K562 (cell line): ENCODE measurements around the gene ASB13. TPM values are rescaled to one million over a fixed set of nuclear protein-coding genes. Genes with fewer than 3 reads are reported as not detected.

Source experiments
- ATAC-seq: fragments of 200-7000 bp; cut with Tn5 transposase; 3 replicates; pipeline ENCODE4 v1.9.1; 2020; ENCODE audit warnings: moderate library complexity
- BruUV-seq: library from RNA; stranded (reverse); fragments of 400-500 nt; replicated peaks from 2 replicates; lab custom pipeline; 2021; lab: Mats Ljungman, UMichigan
- CTCF ChIA-PET: fragments of 300-600 bp; formaldehyde crosslinking; extraction: SDS; loops from one replicate; lab custom pipeline; 2021; ENCODE audit warnings: low intra/inter-chr PET ratio; lab: Yijun Ruan, JAX
- POLR2A ChIA-PET: fragments of 300-600, 350-650 bp; sonication (Branson Sonifier 250); formaldehyde crosslinking; extraction: SDS; loops from one replicate; lab custom pipeline; 2021; ENCODE audit warnings: antibody characterized with exemption, inconsistent platforms; lab: Yijun Ruan, JAX
- DNase-seq, 4 experiments: peaks; one replicate each; pipeline versions ENCODE4 v3.0.0 to v3.0.0-alpha.2; 2011 to 2018; ENCODE audit warnings: low spot score in 3 of 4, mixed read lengths in 3 of 4; ENCODE audit errors: extremely low read depth in 1 of 4
- FAIRE-seq: peaks from 2 replicates; lab custom pipeline; 2011; peaks lifted over from hg19 to GRCh38; lab: Jason Lieb, UNC
- H2AFZ ChIP-seq: 2 replicates; pipeline ENCODE4 v1.6.0; 2011; ENCODE audit warnings: low read depth, low read length, control low read depth, inconsistent platforms
- H3K27ac ChIP-seq: fragments of 200-600 bp; 3 replicates; pipeline ENCODE4 v1.8.0; 2011; ENCODE audit warnings: low read depth, mild to moderate bottlenecking, control low read depth, inconsistent platforms, low read length, moderate library complexity, mixed read lengths; ENCODE audit errors: extremely low read depth
- H3K27me3 ChIP-seq, 2 experiments: fragments of 300-600 bp in 1 of 2; 2 replicates in 1 of 2; 3 replicates in 1 of 2; pipeline versions ENCODE4 v1.6.0 to v1.8.0; 2011; ENCODE audit warnings: inconsistent platforms in 2 of 2, low read length in 2 of 2, mild to moderate bottlenecking in 1 of 2, mixed read lengths in 1 of 2, moderate library complexity in 1 of 2; ENCODE audit not compliant: control insufficient read depth in 2 of 2, insufficient read depth in 2 of 2
- H3K36me3 ChIP-seq: fragments of 300-600 bp; 3 replicates; pipeline ENCODE4 v1.8.0; 2011; ENCODE audit warnings: mild to moderate bottlenecking, low read length, inconsistent platforms; ENCODE audit not compliant: control insufficient read depth, insufficient read depth
- H3K4me1 ChIP-seq, 2 experiments: fragments of 200-600 bp in 1 of 2; replicated peaks in 1 of 2; 2 replicates in 1 of 2; 3 replicates in 1 of 2; pipeline versions ENCODE4 v1.5.1 to v1.8.0; 2011; ENCODE audit warnings: inconsistent platforms in 2 of 2, low read length in 2 of 2, mild to moderate bottlenecking in 1 of 2, mixed read lengths in 1 of 2, moderate library complexity in 1 of 2; ENCODE audit not compliant: control insufficient read depth in 2 of 2, insufficient read depth in 2 of 2
- H3K4me2 ChIP-seq: 2 replicates; pipeline ENCODE4 v1.6.1; 2011; ENCODE audit warnings: low read length, control low read depth, inconsistent platforms, mixed read lengths; ENCODE audit not compliant: insufficient read depth
- H3K4me3 ChIP-seq: fragments of 200-600 bp; sonication (generic), shearing (Covaris generic); 2 replicates; pipeline ENCODE4 v1.5.1; 2016; ENCODE audit warnings: control low read depth, inconsistent platforms
- H3K79me2 ChIP-seq: fragments of 200-600 bp; 3 replicates; pipeline ENCODE4 v1.8.0; 2011; ENCODE audit warnings: low read length, inconsistent platforms; ENCODE audit not compliant: control insufficient read depth, insufficient read depth
- H3K9ac ChIP-seq, 2 experiments: 2 replicates each; pipeline versions ENCODE4 v1.6.0 to v1.6.1; 2011; ENCODE audit warnings: low read depth in 2 of 2, low read length in 2 of 2, control low read depth in 1 of 2, inconsistent platforms in 1 of 2, mild to moderate bottlenecking in 1 of 2, mixed read lengths in 1 of 2; ENCODE audit not compliant: insufficient read depth in 1 of 2
- H3K9me1 ChIP-seq: one replicate; pipeline ENCODE4 v1.6.0; 2011; ENCODE audit warnings: inconsistent platforms, mild to moderate bottlenecking, low read length, moderate library complexity; ENCODE audit not compliant: control insufficient read depth, insufficient read depth
- H3K9me3 ChIP-seq: replicated peaks from 2 replicates; pipeline ENCODE4 v1.5.1; 2011; ENCODE audit warnings: low read depth, low read length, inconsistent platforms; ENCODE audit not compliant: control insufficient read depth, insufficient read depth
- H4K20me1 ChIP-seq: replicated peaks from 2 replicates; pipeline ENCODE4 v1.6.1; 2011; ENCODE audit warnings: low read length, inconsistent platforms, mixed read lengths; ENCODE audit not compliant: control insufficient read depth, insufficient read depth
- ASH1L ChIP-seq: fragments of 450-650 bp; IDR thresholded peaks from 2 replicates; pipeline ENCODE4 v1.6.1; 2018; ENCODE audit warnings: borderline replicate concordance, mild to moderate bottlenecking, low read depth; ENCODE audit not compliant: partially characterized antibody
- CUX1 ChIP-seq: fragments of 200-800 bp; sonication (Bioruptor generic); IDR thresholded peaks from 2 replicates; pipeline ENCODE4 v1.6.1; 2016; ENCODE audit warnings: missing genetic modification characterization, missing compliant biosample characterization
- ELF2 ChIP-seq: fragments of 250-450 bp; sonication (Bioruptor Pico); IDR thresholded peaks from 2 replicates; pipeline ENCODE4 v1.5.0; 2021; ENCODE audit warnings: mild to moderate bottlenecking
- MAFK ChIP-seq: IDR thresholded peaks from 2 replicates; pipeline ENCODE4 v1.6.1; 2011; ENCODE audit warnings: low read length, improper control_type of control experiment
- TBP ChIP-seq: optimal IDR thresholded peaks from 2 replicates; pipeline ENCODE3; 2011; ENCODE audit warnings: low read depth, low read length, improper control_type of control experiment
- ZBTB26 ChIP-seq: fragments of 450-650 bp; formaldehyde crosslinking; IDR thresholded peaks from 2 replicates; pipeline ENCODE4 v1.4.0; 2022; ENCODE audit warnings: missing genetic modification characterization
- ZNF609 ChIP-seq: sonication (generic); formaldehyde crosslinking; IDR thresholded peaks from 2 replicates; pipeline ENCODE4 v1.8.1; 2023; ENCODE audit warnings: missing genetic modification reagents, mild to moderate bottlenecking, borderline replicate concordance
- ZNF696 ChIP-seq: fragments of 250-450 bp; sonication (Bioruptor Pico); conservative IDR thresholded peaks from 2 replicates; pipeline ENCODE4 v1.4.0; 2020; ENCODE audit warnings: mild to moderate bottlenecking, moderate library complexity
- ZNF77 ChIP-seq: fragments of 250-450 bp; sonication (Bioruptor Pico); IDR thresholded peaks from 2 replicates; pipeline ENCODE4 v1.5.0; 2020
- ZNF780A ChIP-seq: fragments of 250-450 bp; sonication (Bioruptor Pico); IDR thresholded peaks from 2 replicates; pipeline ENCODE4 v1.5.0; 2021; ENCODE audit warnings: mild to moderate bottlenecking
- WGBS: fragments of 100-300 bp; shearing (Covaris generic); methylation state at CpG from one replicate; pipeline ENCODE4 v1.1.6; 2016; ENCODE audit warnings: low coverage, mixed read lengths; ENCODE audit not compliant: insufficient coverage; ENCODE audit errors: missing lambda C conversion rate; 5-methylcytosine and 5-hydroxymethylcytosine counted together
- in situ Hi-C: fragments of 300-500 bp; cut with MboI; formaldehyde crosslinking; loops from 4 replicates; pipeline ENCODE4 v1.15.0; 2018; ENCODE audit warnings: inconsistent platforms, mixed read lengths
- intact Hi-C: fragments of 100-400 bp; cut with micrococcal nuclease; formaldehyde crosslinking; loops from 2 replicates; pipeline ENCODE4 v1.14.2; 2022
- polyA plus RNA-seq, 8 experiments: library from polyadenylated mRNA; depleted of rRNA in 4 of 8; stranded (reverse) in 5 of 8; unstranded in 3 of 8; fragments of >200 nt; fragmentation: Nextera tagmentation in 2 of 8; fragmentation: Illumina TruSeq in 1 of 8; extraction: Ambion mirVana in 2 of 8; extraction: Trizol in 1 of 8; gene quantifications; 2 replicates each; pipeline versions ENCODE4 v1.2.1 to v1.2.3, GENCODE V29; 2011 to 2014; ENCODE audit warnings: inconsistent platforms in 1 of 8, missing spikeins in 1 of 8
- total RNA-seq, 7 experiments: library from RNA; depleted of rRNA in 6 of 7; stranded (reverse); fragments of >200 nt in 6 of 7; fragmentation: Illumina TruSeq in 2 of 7; extraction: Trizol in 2 of 7; gene quantifications; 2 replicates each; pipeline versions ENCODE4 v1.2.1 to v1.2.3, GENCODE V29; 2011 to 2021; ENCODE audit warnings: low replicate concordance in 1 of 7

Gene ASB13
- total and polyA plus RNA-seq, 9 of the 15 experiments (the other 6 are each of a cell fraction or from before 2014, with no cell fraction given): 5.2 to 28.8 (median 16.9) TPM

- TF ChIP-seq ZNF609 (CRISPR knock-in tag) (no peak), ASH1L (no peak), ZNF780A (CRISPR knock-in tag) (no peak)
- TF ChIP-seq, all 486 proteins: peak for 0
Observed at GRCh38 chr10:5606321-5606720, 60.1 kb downstream of the ASB13 start (continued).

- FAIRE-seq: no peak
- peaks cover 4% of the 10 kb centered on the region in 2 experiments; a peak in 2 of 5 replicates for H3K4me1 ChIP-seq
- ChIA-PET POLR2A (interaction anchor here (1.0 kb wide), 1 partner anchor 10 kb away, joined by 4 read pairs; no protein-coding TSS in a partner anchor), CTCF (no interaction called here)
- H3K79me2 ChIP-seq: no peaks in the 10 kb centered on the region
- DNase-seq: no peak
- no peaks in the 10 kb centered on the region for H3K9me1 ChIP-seq
- no peaks in the 10 kb centered on the region for H3K36me3 ChIP-seq
- intact Hi-C loops (loop anchor here (5.0 kb wide), 1 partner anchor 163 kb away; no protein-coding TSS in a partner anchor), in situ Hi-C loops (no loop called here)
- H3K27me3 ChIP-seq: peaks cover 0 to 6% of the 10 kb centered on the region in 2 experiments; a peak in 1 of 5 replicates
- no peak overlapping the region for H3K4me2 ChIP-seq
- no peak overlapping the region for H2AFZ ChIP-seq
- no peak overlapping the region; a peak in 1 of 4 replicates for H3K9ac ChIP-seq
- H4K20me1 ChIP-seq: no peaks in the 10 kb centered on the region
- no TSS peak for BruUV-seq
- WGBS: 63% methylated on average over 7 of the region's 7 CpGs
- H3K4me3 ChIP-seq: no peak overlapping the region
- no peaks in the 10 kb centered on the region for H3K9me3 ChIP-seq
- H3K27ac ChIP-seq: no peak overlapping the region
- no peak for ATAC-seq
- TF ChIP-seq ZBTB26 (CRISPR knock-in tag) (no peak), CUX1 (no peak), ELF2 (CRISPR knock-in tag) (no peak), ZNF77 (no peak), ZNF696 (no peak), TBP (no peak), MAFK (no peak)
Observed at GRCh38 chr10:5604961-5605360, 61.4 kb downstream of the ASB13 start.
